ENCODE results near the gene ADCY2.

DNA sequence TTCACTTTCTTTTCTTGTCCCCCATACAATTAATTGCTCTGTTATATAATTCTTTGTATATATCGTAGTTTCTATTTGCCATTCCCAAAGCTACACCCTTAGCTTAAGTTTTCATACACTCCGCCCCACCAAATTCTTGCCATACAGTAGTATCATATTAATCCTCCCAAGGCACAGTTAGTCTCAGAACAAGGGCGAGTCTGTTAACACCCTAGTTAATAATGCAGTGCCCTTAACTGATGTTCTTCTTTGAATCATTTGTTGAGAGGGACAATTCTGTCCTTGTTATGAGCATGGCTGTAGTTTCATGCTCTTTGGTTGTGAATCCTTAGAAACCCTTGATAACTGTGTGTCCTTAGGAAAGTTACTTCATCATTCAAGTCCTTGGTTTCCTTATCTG is 248.8 kb downstream of the ADCY2 start:
- TF ChIP-seq POLR2A (IDR thresholded peaks at IDR 0.05): no peak
- no peak for TF ChIP-seq CTCF (IDR thresholded peaks at IDR 0.05)
- TF ChIP-seq EP300 (IDR thresholded peaks at IDR 0.05): no peak
